ENCODE results near the gene CAMTA1. TPM values are rescaled to one million over a fixed set of nuclear protein-coding genes. Genes with fewer than 3 reads are reported as not detected.

Gene CAMTA1
- polyA plus RNA-seq, 1 donor from 2014 or later, result 162 TPM

DNA sequence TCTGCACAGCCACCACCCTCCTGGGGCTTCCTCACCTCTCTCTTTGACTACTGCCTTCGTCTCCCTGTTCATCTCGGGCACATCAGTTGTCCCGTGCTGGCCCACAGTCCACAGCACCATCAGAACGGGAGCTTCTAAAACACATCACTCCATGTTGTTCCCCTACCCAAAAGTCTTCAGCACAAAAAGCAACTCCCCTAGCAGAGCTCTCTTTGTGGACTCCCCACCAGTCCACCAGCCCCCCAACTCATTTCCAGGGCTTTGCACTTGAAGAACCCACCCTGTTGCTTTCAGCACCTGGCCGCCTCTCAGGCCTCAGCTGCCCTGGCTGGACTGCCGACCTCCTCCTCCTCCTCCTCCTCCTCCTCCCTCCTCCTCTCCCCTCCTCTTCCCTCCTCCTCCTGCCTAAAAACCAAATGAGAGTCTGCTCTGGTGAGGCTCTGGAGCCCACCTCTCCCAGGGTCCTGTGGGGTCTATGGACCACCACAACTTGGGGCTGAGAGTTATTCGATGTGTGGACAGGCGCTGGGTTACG is 734.7 kb downstream of the CAMTA1 start:
- no peak overlapping the region for H2AFZ ChIP-seq (ENCODE audit: low read depth, low read length)
- no peaks in the 10 kb centered on the region for H3K9me3 ChIP-seq (ENCODE audit: low read length)
- no peak for TF ChIP-seq RAD21 (conservative IDR thresholded peaks at IDR 0.05)
- TF ChIP-seq REST (IDR thresholded peaks at IDR 0.05; ENCODE audit: borderline replicate concordance), result no peak
- TF ChIP-seq POLR2AphosphoS5 (IDR thresholded peaks at IDR 0.05), result no peak
- no peaks in the 10 kb centered on the region for H3F3A ChIP-seq (ENCODE audit: insufficient read depth, low read length, poor library complexity, severe bottlenecking)
- no peak overlapping the region for H3K4me2 ChIP-seq (ENCODE audit: low read length)
- no peak overlapping the region for H3K4me3 ChIP-seq (ENCODE audit: low read length)
- no peak overlapping the region for H3K9ac ChIP-seq (ENCODE audit: low read length)
- H3K27me3 ChIP-seq (ENCODE audit: insufficient read depth, low read depth, low read length), result no peaks in the 10 kb centered on the region
- H3K9me2 ChIP-seq (ENCODE audit: insufficient read depth, low read length), result no peaks in the 10 kb centered on the region
- no peaks in the 10 kb centered on the region for H3K79me2 ChIP-seq (replicated peaks; ENCODE audit: insufficient read depth, low read length)
- no peaks in the 10 kb centered on the region for H4K20me1 ChIP-seq (ENCODE audit: insufficient read depth)
- no peak overlapping the region for H3K27ac ChIP-seq (ENCODE audit: low read length)
- no peaks in the 10 kb centered on the region for H3K36me3 ChIP-seq (ENCODE audit: insufficient read depth, low read length)

DNA sequence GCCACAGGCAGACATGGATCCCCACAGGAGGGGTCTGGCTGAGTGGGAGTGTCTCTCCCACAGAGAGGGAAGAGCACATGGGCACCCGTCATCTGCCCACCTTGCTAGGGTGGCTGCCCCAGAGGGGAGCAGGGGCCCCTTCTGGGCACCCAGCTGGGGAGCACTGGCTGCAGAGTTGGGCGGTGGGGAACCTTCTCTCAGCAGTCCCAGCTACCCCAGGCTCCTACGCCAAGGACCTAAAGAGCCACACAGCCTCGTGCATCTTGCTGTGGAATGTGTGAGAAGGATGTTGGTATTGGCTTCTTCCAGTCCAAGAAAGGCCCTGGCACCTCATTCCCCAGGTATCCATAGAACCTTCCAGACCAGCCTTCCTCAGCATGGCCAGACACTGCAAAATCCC is 735.2 kb downstream of the CAMTA1 start:
- H3K36me3 ChIP-seq (ENCODE audit: insufficient read depth, low read length), result no peaks in the 10 kb centered on the region
- no peak overlapping the region for H2AFZ ChIP-seq (ENCODE audit: low read depth, low read length)
- H3K9me2 ChIP-seq (ENCODE audit: insufficient read depth, low read length), result no peaks in the 10 kb centered on the region
- no peak overlapping the region for H3K4me3 ChIP-seq (ENCODE audit: low read length)
- TF ChIP-seq MXI1 (conservative IDR thresholded peaks at IDR 0.05; ENCODE audit: poor library complexity, severe bottlenecking) (no peak), EZH2 (IDR thresholded peaks at IDR 0.05; ENCODE audit: borderline replicate concordance, insufficient read depth, low read length, poor library complexity, severe bottlenecking) (no peak)
- H3K9me3 ChIP-seq (ENCODE audit: low read length), result no peaks in the 10 kb centered on the region
- H3K4me2 ChIP-seq (ENCODE audit: low read length), result no peak overlapping the region
- H3K27me3 ChIP-seq (ENCODE audit: insufficient read depth, low read depth, low read length), result no peaks in the 10 kb centered on the region
- no peaks in the 10 kb centered on the region for H3F3A ChIP-seq (ENCODE audit: insufficient read depth, low read length, poor library complexity, severe bottlenecking)
- no peak overlapping the region for H3K27ac ChIP-seq (ENCODE audit: low read length)
- no peaks in the 10 kb centered on the region for H4K20me1 ChIP-seq (ENCODE audit: insufficient read depth)
- H3K79me2 ChIP-seq (replicated peaks; ENCODE audit: insufficient read depth, low read length), result no peaks in the 10 kb centered on the region
- H3K9ac ChIP-seq (ENCODE audit: low read length), result no peak overlapping the region

DNA sequence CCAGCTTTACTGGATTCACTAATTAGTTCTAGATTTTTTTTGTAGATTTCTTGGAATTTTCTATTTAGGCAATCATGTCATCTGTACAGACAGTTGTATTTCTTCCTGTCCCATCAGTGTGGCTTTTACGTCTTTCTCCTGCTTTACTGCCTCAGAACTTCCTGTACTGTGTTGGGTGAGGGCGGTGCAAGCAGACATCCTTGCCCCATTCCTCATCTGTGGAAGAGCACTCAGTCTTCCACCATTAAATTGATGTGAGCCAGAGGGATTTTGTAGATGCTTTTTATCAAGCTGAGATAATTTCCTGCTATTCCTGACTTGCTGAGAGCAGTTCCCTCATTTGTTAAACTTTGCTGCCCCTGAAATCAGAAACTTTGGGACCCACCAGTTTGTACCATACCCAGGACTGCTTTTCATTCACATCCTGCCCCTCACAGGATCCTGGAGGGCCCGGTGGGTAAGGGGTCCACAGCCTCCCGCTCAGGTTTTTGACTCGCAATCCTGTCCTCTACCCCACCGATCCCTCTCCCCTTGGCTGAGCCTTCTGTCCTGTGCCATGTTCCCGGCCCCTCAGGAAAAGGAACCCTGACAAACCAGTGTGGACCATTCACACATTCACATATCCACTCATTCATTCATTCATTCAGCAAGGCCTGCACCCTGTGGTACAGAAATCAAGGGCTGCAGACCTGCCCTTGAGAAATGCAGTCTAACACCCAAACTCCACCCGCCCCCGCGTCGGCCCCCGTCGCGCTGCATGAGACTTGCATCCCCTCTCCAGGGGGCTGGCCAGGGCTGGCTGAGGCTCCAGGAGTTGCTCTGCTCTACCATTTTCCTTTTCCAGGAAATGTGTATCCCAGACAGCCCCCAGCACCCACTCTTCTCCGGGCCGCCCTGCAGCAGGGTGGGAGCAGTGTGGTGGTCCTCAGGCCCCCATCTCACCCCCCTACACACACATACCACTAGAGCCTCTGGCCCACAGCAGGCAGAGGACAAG is 739.4 kb downstream of the CAMTA1 start:
- no peak overlapping the region for H2AFZ ChIP-seq (ENCODE audit: low read depth, low read length)
- no peaks in the 10 kb centered on the region for H3K9me3 ChIP-seq (ENCODE audit: low read length)
- H3K9ac ChIP-seq (ENCODE audit: low read length), result no peak overlapping the region
- TF ChIP-seq TAF1 (IDR thresholded peaks at IDR 0.05; ENCODE audit: low read depth), result no peak
- TF ChIP-seq REST (IDR thresholded peaks at IDR 0.05; ENCODE audit: borderline replicate concordance), result no peak
- TF ChIP-seq, protein P1, sequence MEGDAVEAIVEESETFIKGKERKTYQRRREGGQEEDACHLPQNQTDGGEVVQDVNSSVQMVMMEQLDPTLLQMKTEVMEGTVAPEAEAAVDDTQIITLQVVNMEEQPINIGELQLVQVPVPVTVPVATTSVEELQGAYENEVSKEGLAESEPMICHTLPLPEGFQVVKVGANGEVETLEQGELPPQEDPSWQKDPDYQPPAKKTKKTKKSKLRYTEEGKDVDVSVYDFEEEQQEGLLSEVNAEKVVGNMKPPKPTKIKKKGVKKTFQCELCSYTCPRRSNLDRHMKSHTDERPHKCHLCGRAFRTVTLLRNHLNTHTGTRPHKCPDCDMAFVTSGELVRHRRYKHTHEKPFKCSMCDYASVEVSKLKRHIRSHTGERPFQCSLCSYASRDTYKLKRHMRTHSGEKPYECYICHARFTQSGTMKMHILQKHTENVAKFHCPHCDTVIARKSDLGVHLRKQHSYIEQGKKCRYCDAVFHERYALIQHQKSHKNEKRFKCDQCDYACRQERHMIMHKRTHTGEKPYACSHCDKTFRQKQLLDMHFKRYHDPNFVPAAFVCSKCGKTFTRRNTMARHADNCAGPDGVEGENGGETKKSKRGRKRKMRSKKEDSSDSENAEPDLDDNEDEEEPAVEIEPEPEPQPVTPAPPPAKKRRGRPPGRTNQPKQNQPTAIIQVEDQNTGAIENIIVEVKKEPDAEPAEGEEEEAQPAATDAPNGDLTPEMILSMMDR (IDR thresholded peaks at IDR 0.05; ENCODE audit: poor library complexity, severe bottlenecking), result no peak
- no peak for TF ChIP-seq EZH2 (IDR thresholded peaks at IDR 0.05; ENCODE audit: borderline replicate concordance, insufficient read depth, low read length, poor library complexity, severe bottlenecking)
- TF ChIP-seq POLR2AphosphoS5 (IDR thresholded peaks at IDR 0.05), result no peak
- TF ChIP-seq EP300 (conservative IDR thresholded peaks at IDR 0.05; ENCODE audit: poor library complexity, severe bottlenecking), result no peak
- TF ChIP-seq RAD21 (conservative IDR thresholded peaks at IDR 0.05), result no peak
- no peak for TF ChIP-seq MXI1 (conservative IDR thresholded peaks at IDR 0.05; ENCODE audit: poor library complexity, severe bottlenecking)
- TF ChIP-seq SMC3 (conservative IDR thresholded peaks at IDR 0.05; ENCODE audit: poor library complexity), result no peak
- no peaks in the 10 kb centered on the region for H3K79me2 ChIP-seq (replicated peaks; ENCODE audit: insufficient read depth, low read length)
- no peak overlapping the region for H3K4me2 ChIP-seq (ENCODE audit: low read length)
- no peak overlapping the region for H3K4me3 ChIP-seq (ENCODE audit: low read length)
- H3K27me3 ChIP-seq (ENCODE audit: insufficient read depth, low read depth, low read length), result no peaks in the 10 kb centered on the region
- H3K27ac ChIP-seq (ENCODE audit: low read length), result no peak overlapping the region
- H3K9me2 ChIP-seq (ENCODE audit: insufficient read depth, low read length), result no peaks in the 10 kb centered on the region
- H4K20me1 ChIP-seq (ENCODE audit: insufficient read depth), result no peaks in the 10 kb centered on the region
- H3K36me3 ChIP-seq (ENCODE audit: insufficient read depth, low read length), result no peaks in the 10 kb centered on the region
- no peaks in the 10 kb centered on the region for H3F3A ChIP-seq (ENCODE audit: insufficient read depth, low read length, poor library complexity, severe bottlenecking)

All from neural cell (in vitro differentiated cells).